C4-2B (cell line): ENCODE data around the gene ARHGAP15.

Source experiments
- H3K27ac ChIP-seq: fragments of 450-650 bp; 2 replicates; pipeline ENCODE4 v1.5.1; 2017
- CTCF ChIP-seq: fragments of 450-650 bp; conservative IDR thresholded peaks from 2 replicates; pipeline ENCODE4 v1.5.1; 2017; ENCODE audit warnings: mild to moderate bottlenecking
- ZFX ChIP-seq: fragments of 450-650 bp; IDR thresholded peaks from 2 replicates; pipeline ENCODE4 v1.6.1; 2017

The ARHGAP15 gene

GRCh38 chr2:143551971-143552650 lies 422.9 kb downstream of the ARHGAP15 start:
- H3K27ac ChIP-seq = no peak overlapping the region
- no peak for TF ChIP-seq ZFX
- no peak for TF ChIP-seq CTCF

- TF ChIP-seq ZFX (no peak), CTCF (no peak)
- no peak overlapping the region for H3K27ac ChIP-seq
These were observed 424.0 kb downstream of the ARHGAP15 start for GRCh38 chr2:143553261-143553660.

GRCh38 chr2:143558665-143559064 lies 429.4 kb downstream of the ARHGAP15 start:
- no peak overlapping the region for H3K27ac ChIP-seq
- TF ChIP-seq CTCF (no peak), ZFX (no peak)

- no peak for TF ChIP-seq CTCF
- TF ChIP-seq ZFX = no peak
- no peak overlapping the region for H3K27ac ChIP-seq
These were observed 429.9 kb downstream of the ARHGAP15 start for GRCh38 chr2:143559147-143559546.

- TF ChIP-seq ZFX = no peak
- no peak for TF ChIP-seq CTCF
- H3K27ac ChIP-seq = no peak overlapping the region
These were observed 431.5 kb downstream of the ARHGAP15 start for GRCh38 chr2:143560724-143561123.

- no peak overlapping the region for H3K27ac ChIP-seq
- TF ChIP-seq ZFX = no peak
- no peak for TF ChIP-seq CTCF
These were observed 435.2 kb downstream of the ARHGAP15 start for GRCh38 chr2:143564419-143564818.

GRCh38 chr2:143571747-143572146 lies 442.5 kb downstream of the ARHGAP15 start:
- no peak overlapping the region for H3K27ac ChIP-seq
- no peak for TF ChIP-seq CTCF
- TF ChIP-seq ZFX = no peak
